Measurements from ENCODE around the gene KCTD4. TPM values are rescaled to one million over a fixed set of nuclear protein-coding genes. Genes with fewer than 3 reads are reported as not detected.
"Not testable (repeated sequence)": the region's sequence is repeated elsewhere in the genome, so short reads cannot be mapped to it uniquely, and the experiment has no call there.

KCTD4 gene
- not detected in 2 replicates for total RNA-seq

DNA sequence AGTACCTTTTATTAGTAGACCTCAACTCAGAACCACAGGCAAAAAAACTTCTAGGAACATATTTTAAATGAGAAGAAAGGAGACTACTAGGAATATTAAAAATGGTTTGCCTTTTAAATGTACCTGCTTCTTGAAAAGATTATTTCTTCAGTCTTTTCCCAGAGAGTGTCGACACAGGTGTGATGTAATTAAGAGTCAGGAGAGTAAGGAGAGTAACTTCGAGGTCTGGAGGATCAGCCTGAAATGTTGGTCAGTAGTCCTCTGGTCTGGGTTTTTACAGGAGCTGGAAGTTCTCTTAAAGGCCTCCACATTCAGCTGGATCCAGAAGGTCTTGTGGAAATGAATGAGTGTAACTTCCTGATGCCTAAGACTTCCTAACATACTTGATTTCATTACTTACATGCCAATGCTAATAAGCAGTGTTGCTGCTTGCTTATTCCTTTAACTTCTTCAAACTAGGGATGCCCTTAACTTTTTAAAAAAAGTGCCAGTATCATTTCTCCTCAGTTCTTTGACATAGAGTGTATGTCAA lies at the start of gene KCTD4:
KCTD4 (minus strand) TSS at position 345 of the 532 bp plus-strand sequence. CDS start 6,478 bp downstream, outside the sequence.
- DNase-seq (ENCODE audit: low read depth in 2 of 2) = peak in 1 of 2 donors; percentile 73

DNA sequence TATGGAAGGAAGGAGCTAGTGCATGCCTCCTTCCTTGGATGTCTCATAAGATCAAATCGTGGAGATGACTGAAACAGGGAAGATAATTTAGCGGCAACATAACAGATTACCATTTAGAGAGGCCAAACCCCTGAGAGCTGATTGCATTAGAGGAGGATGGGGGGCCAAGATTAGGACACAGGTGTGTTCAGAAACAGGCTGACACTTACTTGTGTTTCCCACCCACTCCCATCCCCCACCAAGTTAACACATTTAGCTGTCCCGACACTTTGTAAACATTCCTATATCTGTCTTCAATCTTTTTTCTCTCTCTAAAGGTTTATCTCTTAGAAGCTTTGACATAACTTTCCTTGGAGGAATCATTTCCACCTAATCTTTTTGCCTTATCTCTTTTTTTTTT lies 48.8 kb upstream of the KCTD4 start:
- DNase-seq (ENCODE audit: low read depth in 2 of 2) = no peak

DNA sequence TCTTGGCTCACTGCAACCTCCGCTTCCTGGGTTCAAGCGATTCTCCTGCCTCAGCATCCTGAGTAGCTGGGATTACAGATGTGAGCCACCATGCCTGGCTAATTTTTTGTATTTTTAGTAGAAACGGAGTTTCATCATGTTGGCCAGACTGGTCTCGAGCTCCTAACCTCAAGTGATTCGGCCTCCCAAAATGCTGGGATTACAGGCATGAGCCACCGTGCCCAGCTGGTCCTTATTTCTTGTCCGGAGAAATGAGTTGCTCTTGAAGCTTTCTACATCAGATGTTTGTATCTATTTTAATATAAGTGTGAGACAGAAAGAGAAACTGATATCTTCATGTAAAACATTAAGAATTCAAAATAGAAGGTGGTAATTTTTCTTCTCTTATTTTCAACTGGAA lies 43.9 kb upstream of the KCTD4 start:
- DNase-seq (ENCODE audit: low read depth in 2 of 2) = not testable (repeated sequence)

DNA sequence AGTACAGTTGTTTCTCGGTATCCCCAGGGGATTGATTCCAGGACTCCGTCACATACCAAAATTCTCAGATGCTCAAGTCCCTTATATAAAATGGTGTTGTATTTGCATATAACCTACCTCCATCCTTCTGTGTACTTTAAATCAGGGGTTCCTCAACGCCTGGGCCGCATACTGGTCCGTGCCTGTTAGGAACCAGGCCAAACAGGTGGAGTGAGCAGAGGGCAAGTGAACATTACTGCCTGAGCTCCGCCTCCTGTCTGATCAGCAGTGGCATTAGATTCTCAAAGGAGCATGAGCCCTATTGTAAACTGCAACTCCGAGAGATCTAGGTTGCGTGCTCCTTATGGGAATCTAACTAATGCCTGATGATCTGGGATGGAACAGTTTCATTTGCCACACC lies 42.2 kb upstream of the KCTD4 start:
- no peak for DNase-seq (ENCODE audit: low read depth in 2 of 2)

DNA sequence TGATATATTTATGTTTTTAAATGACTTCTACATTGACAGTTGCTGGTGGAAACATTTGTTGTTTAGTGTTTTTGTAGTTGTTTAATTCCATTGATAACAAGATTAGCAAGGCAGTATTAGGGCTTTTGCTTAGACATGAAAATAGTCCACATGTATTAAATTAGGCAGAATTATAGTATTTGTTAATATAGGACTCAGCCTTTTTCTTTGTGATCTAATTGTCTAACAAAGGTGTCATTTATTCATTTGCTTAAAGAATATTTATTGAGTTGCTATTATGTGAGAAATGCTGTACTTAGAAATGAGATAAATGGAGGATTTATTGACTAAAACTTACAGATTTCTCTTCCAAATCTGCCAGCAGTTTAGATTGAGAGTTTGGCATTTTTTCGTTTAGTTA lies 41.7 kb upstream of the KCTD4 start:
- DNase-seq (ENCODE audit: low read depth in 2 of 2) = no peak

DNA sequence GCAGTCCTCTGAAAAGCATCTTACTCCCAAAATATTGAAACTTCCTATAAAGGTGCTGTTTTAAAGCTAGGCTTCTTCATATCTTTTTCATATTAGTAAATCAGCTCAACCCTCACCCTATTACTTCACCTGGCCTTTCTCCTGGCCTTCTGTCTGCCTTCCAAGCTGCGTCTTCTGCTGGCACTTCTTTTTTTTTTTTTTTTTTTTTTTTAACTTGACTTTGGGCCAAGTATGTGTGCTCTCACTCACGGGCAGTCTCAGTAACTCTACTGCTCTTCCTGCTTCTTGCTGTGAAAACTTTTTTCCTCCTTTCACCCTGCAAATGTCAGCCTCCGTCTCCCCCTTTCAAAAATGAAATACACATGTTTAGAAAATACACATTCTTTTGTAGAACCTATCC lies 41.2 kb upstream of the KCTD4 start:
- DNase-seq (ENCODE audit: low read depth in 2 of 2) = peak; percentile 14 to 62

DNA sequence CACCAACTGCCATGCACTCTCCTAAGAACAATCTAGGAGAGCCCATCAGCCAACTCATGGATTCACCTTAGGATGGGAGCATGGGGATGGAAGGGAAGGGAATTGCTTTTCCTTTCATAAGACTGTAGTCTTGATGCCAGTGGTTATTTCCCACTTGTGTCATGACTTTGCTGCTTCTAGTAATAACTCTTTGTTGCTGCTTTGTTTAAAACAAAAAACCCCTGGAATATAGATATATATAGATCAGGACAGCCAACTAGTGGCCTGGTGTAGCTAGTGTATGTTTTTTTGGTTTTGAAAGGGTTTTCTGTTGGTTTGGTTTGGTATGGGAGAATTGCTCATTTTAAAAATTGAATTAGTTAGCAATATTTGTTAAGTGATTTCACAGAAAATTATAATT lies 39.3 kb upstream of the KCTD4 start:
- no peak for DNase-seq (ENCODE audit: low read depth in 2 of 2)

DNA sequence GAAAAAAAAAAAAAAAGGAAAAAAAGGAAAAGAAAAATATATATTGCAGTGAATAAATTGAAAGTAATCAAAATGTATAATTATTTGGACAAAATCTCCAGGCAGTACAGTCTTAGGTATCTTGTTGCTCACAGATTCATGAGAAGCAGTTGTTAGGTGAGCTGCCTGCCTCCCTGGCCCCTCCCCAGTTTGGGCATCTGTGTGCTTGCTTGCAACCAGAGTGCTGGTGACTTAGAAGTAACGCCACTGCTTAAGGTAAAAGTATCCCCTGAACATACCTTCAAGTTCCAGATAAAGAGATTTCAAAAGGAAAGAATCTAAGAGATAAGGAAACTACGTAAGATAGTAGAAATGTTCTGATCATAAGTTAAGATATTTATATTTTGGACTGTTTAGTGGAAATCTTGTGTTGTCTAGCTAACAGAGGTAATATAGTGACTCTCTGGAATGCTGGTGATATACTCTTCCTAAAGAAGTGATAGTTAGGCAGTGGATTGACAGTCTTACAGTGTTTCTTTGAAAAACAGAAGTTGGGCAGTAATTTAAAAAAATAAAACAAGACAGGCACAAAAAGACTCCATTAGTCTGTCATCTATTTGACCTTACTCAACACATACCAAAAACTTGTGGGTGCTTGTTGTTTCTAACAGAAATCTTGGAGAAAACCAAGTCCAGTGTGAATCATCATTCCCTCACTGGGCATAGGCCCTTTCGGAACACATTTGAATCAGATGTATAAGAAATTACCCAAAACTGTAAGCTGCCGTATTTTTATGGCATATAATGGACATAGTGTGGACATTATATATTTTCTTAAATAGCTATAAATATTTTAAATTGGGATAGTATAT lies 38.3 kb upstream of the KCTD4 start:
- no peak for DNase-seq (ENCODE audit: low read depth in 2 of 2)

DNA sequence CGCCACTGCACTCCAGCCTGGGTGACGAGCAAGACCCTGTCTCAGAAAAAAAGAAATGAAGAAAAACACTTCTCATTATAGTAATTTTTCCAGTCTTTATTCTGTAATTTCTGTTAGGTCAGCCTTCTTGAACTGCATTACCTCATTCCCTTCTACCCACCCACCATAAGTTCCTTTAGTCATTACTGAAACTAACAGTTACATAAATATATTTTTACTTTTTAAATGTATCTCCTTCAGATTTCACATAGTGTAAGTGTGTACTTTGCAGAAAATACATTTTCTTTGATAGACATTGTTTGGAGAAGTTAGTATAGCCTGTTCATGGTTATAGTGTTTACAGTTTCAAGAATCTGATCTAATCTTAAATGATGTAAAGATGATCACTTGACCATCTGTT lies 31.7 kb upstream of the KCTD4 start:
- DNase-seq (ENCODE audit: low read depth in 2 of 2) = no peak

DNA sequence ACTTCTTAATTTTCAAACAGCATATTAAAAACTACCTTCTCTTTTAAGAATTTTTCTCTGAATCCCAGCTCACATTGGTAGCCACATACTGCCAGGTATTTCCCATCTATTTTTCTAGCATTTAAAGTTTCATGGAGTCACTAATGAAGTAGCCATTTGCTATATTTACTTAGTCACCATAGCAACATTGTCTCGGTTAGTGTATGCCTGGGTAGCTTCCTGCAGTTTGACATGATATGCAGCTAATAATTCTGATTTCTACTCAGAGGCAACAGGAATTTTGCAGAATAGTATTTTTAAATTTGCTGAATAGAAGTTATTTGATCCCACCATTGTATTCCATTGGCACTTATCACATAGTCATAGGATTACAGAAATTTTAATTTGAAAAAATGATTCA lies 30.9 kb upstream of the KCTD4 start:
- DNase-seq (ENCODE audit: low read depth in 2 of 2) = peak; percentile 61 to 68

DNA sequence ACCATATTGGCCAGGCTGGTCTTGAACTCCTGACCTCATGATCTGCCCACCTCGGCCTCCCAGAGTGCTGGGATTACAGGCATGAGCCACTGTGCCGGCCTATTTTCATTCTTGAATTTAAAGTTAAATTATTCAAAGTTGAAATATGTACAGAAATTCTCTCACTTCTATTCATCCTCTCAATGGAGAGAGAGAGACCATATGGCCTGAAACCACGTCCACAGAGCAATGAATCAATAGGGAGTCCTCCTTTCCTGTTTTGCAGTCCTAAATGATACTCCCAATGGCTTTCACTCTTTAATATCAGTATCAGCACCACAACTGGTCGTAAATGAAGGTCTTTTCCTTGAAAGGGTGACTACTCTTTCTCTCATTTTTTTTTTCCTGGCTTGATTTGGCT lies 30.5 kb upstream of the KCTD4 start:
- DNase-seq (ENCODE audit: low read depth in 2 of 2) = no peak

DNA sequence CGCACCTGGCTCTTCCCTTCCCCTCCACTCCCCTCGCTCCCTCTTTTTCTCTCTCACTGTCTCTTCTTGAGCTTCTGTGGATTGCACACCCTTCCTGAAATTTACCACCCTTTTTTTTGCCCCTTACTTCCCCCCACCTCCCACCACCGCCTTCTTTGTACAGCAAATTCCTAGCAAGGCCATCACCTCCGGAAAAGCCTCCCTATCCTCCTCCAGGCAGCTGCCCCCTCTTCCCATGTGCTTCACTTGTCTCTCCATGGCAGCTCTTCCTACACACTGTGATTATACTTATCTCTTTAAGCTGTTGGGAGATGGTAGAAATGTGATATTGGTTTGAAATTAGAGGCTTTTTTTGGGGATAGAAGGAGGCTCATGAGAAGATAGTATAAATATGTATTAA lies 28.3 kb upstream of the KCTD4 start:
- DNase-seq (ENCODE audit: low read depth in 2 of 2) = no peak

DNA sequence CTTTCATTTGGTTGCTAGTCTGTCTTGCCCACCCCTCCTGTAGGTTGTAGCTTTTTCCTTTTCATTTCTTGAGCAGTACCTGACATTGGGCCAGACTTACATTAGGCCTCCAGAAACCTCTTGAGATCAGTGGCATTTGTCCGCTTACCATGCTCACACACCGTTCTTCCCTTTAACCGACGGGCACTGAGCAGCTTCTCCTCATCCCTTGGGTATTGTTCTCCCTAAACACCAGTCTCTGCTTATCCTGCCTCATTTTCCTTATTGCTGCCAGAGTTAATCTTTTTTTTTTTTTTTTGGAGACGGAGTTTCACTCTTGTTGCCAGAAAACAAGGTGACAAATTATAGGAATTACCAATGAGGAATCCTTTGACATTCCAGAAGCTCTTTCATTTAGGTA lies 27.2 kb upstream of the KCTD4 start:
- no peak for DNase-seq (ENCODE audit: low read depth in 2 of 2)

DNA sequence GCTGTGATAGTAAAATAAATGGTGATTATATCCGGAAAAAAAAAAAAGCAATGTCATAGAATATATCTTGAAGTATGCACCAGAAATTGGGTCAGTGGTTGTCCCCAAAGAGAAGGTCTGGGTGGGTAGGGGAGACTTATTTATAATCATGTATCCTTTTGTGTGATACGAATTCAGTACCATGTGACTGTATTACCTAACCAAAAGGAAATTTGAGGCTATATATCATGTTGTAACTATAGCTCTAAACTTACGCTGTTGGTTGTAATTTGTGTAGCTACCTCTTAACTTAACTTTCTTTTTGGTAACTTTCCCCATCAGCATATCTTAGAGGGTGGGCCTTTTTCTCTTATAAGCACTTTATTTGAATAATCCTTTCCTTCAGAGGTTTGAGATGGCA lies 25.2 kb upstream of the KCTD4 start:
- DNase-seq (ENCODE audit: low read depth in 2 of 2) = no peak

DNA sequence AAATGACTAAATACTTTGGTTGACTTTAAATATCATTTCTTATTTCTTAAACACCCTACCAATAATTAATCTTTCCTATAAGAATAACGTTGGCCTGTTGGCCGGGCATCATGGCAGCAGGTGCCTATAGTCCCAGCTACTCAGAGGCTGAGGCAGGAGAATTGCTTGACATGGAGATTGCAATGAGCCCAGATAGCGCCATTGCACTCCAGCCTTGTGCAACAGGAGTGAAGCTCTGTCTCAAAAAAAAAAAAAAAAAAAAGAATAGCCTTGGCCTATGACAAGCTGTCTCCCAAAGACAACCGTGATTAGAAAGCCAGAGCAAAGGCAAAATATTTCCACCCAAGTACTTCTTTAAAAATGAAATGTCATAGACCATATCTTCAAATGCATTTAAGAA lies 24.5 kb upstream of the KCTD4 start:
- DNase-seq (ENCODE audit: low read depth in 2 of 2) = no peak

DNA sequence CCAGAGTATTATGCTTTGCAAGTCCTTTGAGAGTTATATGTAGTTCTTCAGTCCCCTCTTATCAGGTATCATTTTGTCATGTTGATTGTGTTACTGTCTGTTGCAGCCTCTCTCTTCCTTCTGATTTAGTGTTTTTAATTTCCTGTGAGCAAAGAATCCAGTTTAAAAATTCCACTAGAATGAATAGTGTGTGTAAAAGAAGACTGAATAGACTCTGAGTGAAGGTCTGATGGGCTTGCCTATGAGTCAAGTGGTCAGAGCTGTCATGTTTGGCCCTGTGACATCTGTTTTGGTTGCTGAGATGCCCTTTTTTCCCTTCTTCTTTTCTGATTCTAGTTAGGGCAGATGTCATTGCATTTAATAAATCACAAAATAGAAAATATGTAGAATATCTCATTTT lies 23.3 kb upstream of the KCTD4 start:
- DNase-seq (ENCODE audit: low read depth in 2 of 2) = no peak

DNA sequence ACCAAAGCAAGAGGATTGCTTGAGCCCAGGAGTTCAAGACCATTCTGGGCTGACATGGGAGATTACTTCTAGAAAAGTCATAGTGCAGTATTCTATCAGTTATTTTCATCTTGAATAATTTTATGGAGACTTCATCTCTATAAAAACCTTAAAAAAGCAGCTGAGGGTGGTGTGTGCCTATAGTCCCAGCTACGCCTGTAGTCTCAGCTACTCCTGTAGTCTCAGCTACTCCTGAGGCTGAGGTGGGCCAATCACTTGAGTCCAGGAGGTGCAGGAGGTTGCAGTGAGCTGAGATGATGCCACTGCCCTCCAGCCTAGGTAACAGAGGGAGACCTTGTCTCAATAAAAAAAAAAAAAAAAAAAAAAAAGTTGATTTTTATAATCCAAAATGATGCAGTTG lies 22.1 kb upstream of the KCTD4 start:
- DNase-seq (ENCODE audit: low read depth in 2 of 2) = no peak

DNA sequence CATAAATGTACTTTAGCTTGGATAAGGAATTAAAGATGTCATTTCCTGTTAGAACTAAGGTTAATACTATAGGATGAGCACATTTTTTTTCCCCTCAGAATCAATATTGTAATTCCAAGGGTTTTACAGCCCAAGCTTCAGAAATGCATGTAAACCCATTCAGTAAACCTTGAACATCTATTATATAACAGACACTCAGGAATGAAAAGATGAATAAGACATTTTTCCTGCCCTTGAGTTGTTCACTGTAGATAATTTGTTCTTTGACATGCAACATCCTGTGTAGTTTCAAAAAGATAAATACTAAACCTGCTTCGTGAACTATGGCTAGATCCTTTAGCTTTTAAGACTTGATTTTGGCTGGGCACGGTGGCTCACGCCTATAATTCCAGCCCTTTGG lies 21.7 kb upstream of the KCTD4 start:
- no peak for DNase-seq (ENCODE audit: low read depth in 2 of 2)

DNA sequence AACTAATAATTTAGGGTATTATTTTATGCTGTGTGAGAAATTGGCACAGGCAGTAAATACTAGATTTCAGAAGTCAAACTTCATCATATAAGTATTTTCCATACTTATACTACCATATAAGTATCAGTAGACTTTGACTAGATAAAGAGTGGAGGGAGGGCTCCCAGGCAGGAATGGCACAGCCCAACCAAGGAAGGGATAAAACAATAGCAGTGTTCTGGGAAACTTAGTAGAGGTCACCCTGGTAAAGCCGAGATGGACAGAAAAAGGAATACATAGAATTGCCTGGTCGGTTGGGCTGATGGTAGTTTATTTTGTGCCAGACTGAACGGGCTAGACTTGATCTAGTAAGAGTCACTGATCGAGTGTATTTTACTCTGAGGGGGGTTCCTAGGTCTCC lies 19.6 kb upstream of the KCTD4 start:
- no peak for DNase-seq (ENCODE audit: low read depth in 2 of 2)

DNA sequence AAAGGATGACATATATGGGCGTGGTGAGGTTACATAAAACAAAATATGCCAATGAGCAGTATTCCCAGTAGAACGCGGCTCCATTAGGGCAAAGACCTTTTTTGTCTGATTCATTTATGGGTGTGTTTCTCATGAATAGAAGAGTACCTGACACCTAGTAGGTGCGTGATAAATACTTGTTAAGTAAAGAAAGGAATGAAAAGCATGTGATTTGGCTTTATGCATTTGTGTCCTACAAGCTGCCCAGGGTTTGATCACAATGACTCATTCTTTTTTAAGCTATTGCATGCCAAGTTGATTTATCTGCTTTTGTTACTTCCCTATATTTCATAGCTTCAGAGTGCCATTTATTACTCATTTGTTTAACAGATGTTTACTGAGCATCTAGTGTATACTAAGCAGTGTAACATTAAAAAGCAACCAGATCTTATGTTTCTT lies 19.1 kb upstream of the KCTD4 start:
- peak; percentile 83 to 84 for DNase-seq (ENCODE audit: low read depth in 2 of 2)

DNA sequence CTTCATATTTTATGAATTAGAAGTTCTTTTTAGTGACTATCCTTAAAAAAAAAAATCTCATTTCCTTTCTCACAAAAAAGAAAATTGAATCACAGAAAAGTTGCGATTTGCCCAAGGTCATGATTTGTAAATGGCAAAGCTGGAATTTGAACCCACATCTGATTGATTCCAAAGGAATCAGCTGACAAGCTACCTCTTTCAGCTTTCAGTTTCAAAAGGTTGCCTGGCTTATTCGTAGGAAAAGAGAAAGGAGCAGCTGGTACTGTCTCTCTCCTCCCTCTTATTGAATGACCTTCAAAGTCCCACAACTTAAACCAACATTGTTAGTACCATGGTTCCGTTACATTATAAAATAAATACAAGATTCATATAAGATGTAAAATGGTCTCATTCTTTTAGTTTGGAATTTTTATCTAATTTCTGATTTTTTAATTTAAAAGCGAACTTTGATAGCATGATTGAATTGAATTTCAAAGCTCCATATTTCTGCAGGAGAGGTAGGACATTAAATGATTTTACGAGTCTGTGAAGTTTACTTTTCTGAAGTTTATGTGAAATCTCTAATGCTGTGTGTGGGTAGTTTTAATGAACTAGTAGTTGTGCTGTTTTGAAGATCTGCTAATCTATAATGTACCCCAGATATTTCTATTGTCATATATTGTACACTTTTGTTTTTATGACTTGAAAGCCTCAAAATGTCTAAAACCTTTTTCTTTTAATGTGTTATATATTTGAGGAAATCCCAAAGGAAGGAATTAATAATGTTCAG lies 18.5 kb upstream of the KCTD4 start:
- DNase-seq (ENCODE audit: low read depth in 2 of 2) = peak; percentile 59 to 65

DNA sequence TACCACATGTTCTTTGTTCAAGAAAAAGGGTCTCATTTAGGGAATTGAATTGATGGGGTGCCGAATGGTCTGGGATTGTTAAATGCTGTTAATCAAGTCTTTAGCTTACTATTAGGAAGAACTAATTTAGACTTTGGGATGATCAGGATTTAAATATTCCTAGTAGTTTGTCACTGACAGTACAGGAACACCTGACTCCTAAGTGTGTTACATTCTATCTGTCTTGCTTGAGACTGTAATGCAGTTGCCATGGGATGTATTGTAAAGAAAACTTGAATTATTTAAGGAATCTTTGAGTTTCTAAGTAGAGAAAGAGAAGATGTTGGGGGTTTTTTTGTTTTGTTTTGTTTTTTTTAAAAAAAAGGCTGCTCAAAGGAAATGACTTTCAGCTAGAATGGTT lies 17.8 kb upstream of the KCTD4 start:
- DNase-seq (ENCODE audit: low read depth in 2 of 2) = no peak

DNA sequence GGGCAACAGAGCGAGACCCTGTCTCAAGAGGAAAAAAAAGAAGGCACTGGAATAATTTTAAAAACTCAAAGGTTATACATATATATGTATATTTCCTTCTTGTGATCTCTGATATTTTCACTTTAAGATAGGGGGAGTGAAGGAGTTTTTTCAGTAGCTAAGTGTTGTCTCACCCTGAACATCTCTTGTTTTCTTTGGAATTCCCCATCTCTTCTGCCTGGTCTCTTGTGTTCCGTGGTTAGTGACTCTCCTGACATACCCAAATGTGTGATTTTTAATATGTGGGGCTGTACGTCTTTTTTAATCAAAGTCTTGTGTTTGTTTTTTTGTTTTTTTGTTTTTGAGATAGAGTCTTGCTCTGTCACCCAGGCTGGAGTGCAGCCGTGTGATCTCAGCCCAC lies 15.3 kb upstream of the KCTD4 start:
- DNase-seq (ENCODE audit: low read depth in 2 of 2) = no peak
